NCI-H748 treated with DMSO at 0.1 percent for 48 hours (cell line): Measurements from ENCODE around the gene CLPX.
"Not testable (repeated sequence)": the region's sequence is repeated elsewhere in the genome, so short reads cannot be mapped to it uniquely, and the experiment has no call there.

Source experiments
- DNase-seq: peaks from one replicate; lab custom pipeline; 2025; lab: John Stamatoyannopoulos, UW

Gene CLPX

GRCh38 chr15:65101411-65101890 is 83.7 kb downstream of the CLPX start:
- no peak for DNase-seq

- no peak for DNase-seq
Observed at GRCh38 chr15:65100442-65100841, 84.7 kb downstream of the CLPX start.

GRCh38 chr15:65099801-65100200 is 85.3 kb downstream of the CLPX start:
- DNase-seq: not testable (repeated sequence)

GRCh38 chr15:65099336-65099735 is 85.8 kb downstream of the CLPX start:
- no peak for DNase-seq
